SK-N-SH (cell line): Measurements from ENCODE around the gene CFAP44.
"Not testable (repeated sequence)": the region's sequence is repeated elsewhere in the genome, so short reads cannot be mapped to it uniquely, and the experiment has no call there.

Source experiments
- EP300 ChIP-seq, 2 experiments: IDR thresholded peaks; 2 replicates each; pipeline versions ENCODE4 v1.4.0 to v1.6.1; 2012; ENCODE audit warnings: borderline replicate concordance in 1 of 2, low read depth in 1 of 2, low read length in 1 of 2
- NFIC ChIP-seq: IDR thresholded peaks from 2 replicates; pipeline ENCODE4 v1.4.0; 2012; ENCODE audit warnings: borderline replicate concordance
- RAD21 ChIP-seq: IDR thresholded peaks from 2 replicates; pipeline ENCODE4 v1.6.1; 2012; ENCODE audit warnings: mild to moderate bottlenecking, low read length
- TF ChIP-seq, protein P1 (sequence below): fragments of 200-600 bp; sonication (generic); IDR thresholded peaks from 2 replicates; pipeline ENCODE4 v1.6.1; 2017; ENCODE audit warnings: antibody characterized with exemption, mild to moderate bottlenecking, moderate library complexity

DNA sequence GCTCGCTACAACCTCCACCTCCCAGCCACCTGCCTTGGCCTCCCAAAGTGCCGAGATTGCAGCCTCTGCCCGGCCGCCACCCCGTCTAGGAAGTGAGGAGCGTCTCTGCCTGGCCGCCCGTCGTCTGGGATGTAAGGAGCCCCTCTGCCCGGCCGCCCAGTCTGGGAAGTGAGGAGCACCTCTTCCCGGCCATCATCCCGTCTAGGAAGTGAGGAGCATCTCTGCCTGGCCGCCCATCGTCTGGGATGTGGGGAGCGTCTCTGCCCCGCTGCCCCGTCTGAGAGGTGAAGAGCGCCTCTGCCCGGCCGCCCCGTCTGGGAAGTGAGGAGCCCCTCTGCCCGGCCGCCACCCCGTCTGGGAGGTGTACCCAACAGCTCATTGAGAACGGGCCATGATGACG, 17.3 kb upstream of the CFAP44 start:
- TF ChIP-seq, protein P1, sequence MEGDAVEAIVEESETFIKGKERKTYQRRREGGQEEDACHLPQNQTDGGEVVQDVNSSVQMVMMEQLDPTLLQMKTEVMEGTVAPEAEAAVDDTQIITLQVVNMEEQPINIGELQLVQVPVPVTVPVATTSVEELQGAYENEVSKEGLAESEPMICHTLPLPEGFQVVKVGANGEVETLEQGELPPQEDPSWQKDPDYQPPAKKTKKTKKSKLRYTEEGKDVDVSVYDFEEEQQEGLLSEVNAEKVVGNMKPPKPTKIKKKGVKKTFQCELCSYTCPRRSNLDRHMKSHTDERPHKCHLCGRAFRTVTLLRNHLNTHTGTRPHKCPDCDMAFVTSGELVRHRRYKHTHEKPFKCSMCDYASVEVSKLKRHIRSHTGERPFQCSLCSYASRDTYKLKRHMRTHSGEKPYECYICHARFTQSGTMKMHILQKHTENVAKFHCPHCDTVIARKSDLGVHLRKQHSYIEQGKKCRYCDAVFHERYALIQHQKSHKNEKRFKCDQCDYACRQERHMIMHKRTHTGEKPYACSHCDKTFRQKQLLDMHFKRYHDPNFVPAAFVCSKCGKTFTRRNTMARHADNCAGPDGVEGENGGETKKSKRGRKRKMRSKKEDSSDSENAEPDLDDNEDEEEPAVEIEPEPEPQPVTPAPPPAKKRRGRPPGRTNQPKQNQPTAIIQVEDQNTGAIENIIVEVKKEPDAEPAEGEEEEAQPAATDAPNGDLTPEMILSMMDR = not testable (repeated sequence)
- TF ChIP-seq EP300 (IDR thresholded peaks at IDR 0.05; ENCODE audit: borderline replicate concordance in 1 of 2, low read depth in 1 of 2, low read length in 1 of 2); NFIC; RAD21: not testable (repeated sequence)
